Upper lobe of left lung (tissue), 6 donors: ENCODE measurements around the gene ADAM19. TPM values are rescaled to one million over a fixed set of nuclear protein-coding genes. Genes with fewer than 3 reads are reported as not detected.
A peak's percentile ranks its signal among the peaks of the same experiment; 100 is the strongest.

ENCODE experiments used
- ATAC-seq, 2 donors: fragments of 200-7000 bp; cut with Tn5 transposase; one replicate each; pipeline ENCODE4 v1.9.1; 2022; ENCODE audit warnings: mild to moderate bottlenecking in 2 of 2, moderate library complexity in 2 of 2; ENCODE audit not compliant: low FRiP score in 2 of 2
- DNase-seq, 2 donors: peaks; one replicate each; pipeline ENCODE4 v3.0.0-alpha.2; 2019 to 2020
- H3K27ac ChIP-seq, 4 donors: fragments of 200-600 bp; sonication (generic); one replicate each; pipeline ENCODE4 v1.5.1; 2016 to 2019
- H3K27me3 ChIP-seq, 4 donors: fragments of 200-600 bp; sonication (generic); one replicate each; pipeline ENCODE4 v1.5.1; 2017 to 2019
- H3K36me3 ChIP-seq, 4 donors: fragments of 200-600 bp; sonication (generic); one replicate each; pipeline ENCODE4 v1.5.1; 2016 to 2019
- H3K4me1 ChIP-seq, 4 donors: fragments of 200-600 bp; sonication (generic); one replicate each; pipeline ENCODE4 v1.5.1; 2018 to 2019
- H3K4me3 ChIP-seq, 4 donors: fragments of 200-600 bp; sonication (generic); one replicate each; pipeline ENCODE4 v1.5.1; 2017 to 2019; ENCODE audit warnings: mild to moderate bottlenecking in 2 of 4, moderate library complexity in 1 of 4
- H3K9me3 ChIP-seq, 4 donors: fragments of 200-600 bp; sonication (generic); one replicate each; pipeline ENCODE4 v1.5.1; 2018 to 2019
- EP300 ChIP-seq, 4 donors: sonication (generic); formaldehyde crosslinking; IDR thresholded peaks; one replicate each; pipeline ENCODE4 v1.5.1; 2017; ENCODE audit warnings: antibody characterized with exemption in 4 of 4, control low read depth in 2 of 4
- POLR2A ChIP-seq, 4 donors: fragments of 450-650 bp; IDR thresholded peaks; one replicate each; pipeline ENCODE4 v1.5.1; 2016 to 2017; ENCODE audit warnings: antibody characterized with exemption in 4 of 4, mild to moderate bottlenecking in 2 of 4
- POLR2AphosphoS5 ChIP-seq, 2 donors: sonication (generic); formaldehyde crosslinking; IDR thresholded peaks; one replicate each; pipeline ENCODE4 v1.5.1; 2017; ENCODE audit warnings: antibody characterized with exemption in 2 of 2
- WGBS, 2 donors: methylation state at CpG; one replicate each; pipeline ENCODE4 v1.1.5; 2017 to 2018; 5-methylcytosine and 5-hydroxymethylcytosine counted together
- total RNA-seq, 6 donors: library from RNA; depleted of rRNA in 4 of 6; stranded (reverse); fragments of >200 nt in 4 of 6; gene quantifications; one replicate each; pipeline versions ENCODE4 v1.1.0 to v1.2.1, GENCODE V29; 2016 to 2021
- TF ChIP-seq, protein P1 (sequence below), 6 experiments: fragments of 450-650 bp in 4 of 6; fragments of 200-600 bp in 2 of 6; sonication (generic) in 2 of 6; IDR thresholded peaks; one replicate each; pipeline ENCODE4 v1.5.1; 2016 to 2019; ENCODE audit warnings: antibody characterized with exemption in 6 of 6
- donor health status: DM: no; HTN: no; CAD: no; lungs with moderate emphysema.
- donor health status: DM: no; HTN: yes; CAD: no; lungs with severe emphysema.

Gene ADAM19
- total RNA-seq, 6 donors from 2014 or later, result 5.5 to 17.0 (median 7.1) TPM

- WGBS, 2 donors, result 65 to 67% methylated on average over 7 of the region's 7 CpGs
- DNase-seq (no peak), ATAC-seq (peak in 1 of 2 donors; percentile 75)
- Histone ChIP-seq H3K27me3 (no peaks in the 10 kb centered on the region), H3K4me1 (peaks cover 0 to 17% (median 5%) of the 10 kb centered on the region in 4 donors), H3K4me3 (no peak overlapping the region), H3K9me3 (no peaks in the 10 kb centered on the region), H3K36me3 (peaks cover 0 to 7% (median 1%) of the 10 kb centered on the region in 4 donors), H3K27ac (no peak overlapping the region)
- TF ChIP-seq, protein P1, sequence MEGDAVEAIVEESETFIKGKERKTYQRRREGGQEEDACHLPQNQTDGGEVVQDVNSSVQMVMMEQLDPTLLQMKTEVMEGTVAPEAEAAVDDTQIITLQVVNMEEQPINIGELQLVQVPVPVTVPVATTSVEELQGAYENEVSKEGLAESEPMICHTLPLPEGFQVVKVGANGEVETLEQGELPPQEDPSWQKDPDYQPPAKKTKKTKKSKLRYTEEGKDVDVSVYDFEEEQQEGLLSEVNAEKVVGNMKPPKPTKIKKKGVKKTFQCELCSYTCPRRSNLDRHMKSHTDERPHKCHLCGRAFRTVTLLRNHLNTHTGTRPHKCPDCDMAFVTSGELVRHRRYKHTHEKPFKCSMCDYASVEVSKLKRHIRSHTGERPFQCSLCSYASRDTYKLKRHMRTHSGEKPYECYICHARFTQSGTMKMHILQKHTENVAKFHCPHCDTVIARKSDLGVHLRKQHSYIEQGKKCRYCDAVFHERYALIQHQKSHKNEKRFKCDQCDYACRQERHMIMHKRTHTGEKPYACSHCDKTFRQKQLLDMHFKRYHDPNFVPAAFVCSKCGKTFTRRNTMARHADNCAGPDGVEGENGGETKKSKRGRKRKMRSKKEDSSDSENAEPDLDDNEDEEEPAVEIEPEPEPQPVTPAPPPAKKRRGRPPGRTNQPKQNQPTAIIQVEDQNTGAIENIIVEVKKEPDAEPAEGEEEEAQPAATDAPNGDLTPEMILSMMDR (IDR thresholded peaks at IDR 0.05), result peak; percentile 19 to 62 (median 60)
- TF ChIP-seq EP300 (IDR thresholded peaks at IDR 0.05), result no peak
- no peak for TF ChIP-seq POLR2A (IDR thresholded peaks at IDR 0.05)
- no peak for TF ChIP-seq POLR2AphosphoS5 (IDR thresholded peaks at IDR 0.05)
Observed at GRCh38 chr5:157476702-157477408, 98.7 kb downstream of the ADAM19 start.

DNA sequence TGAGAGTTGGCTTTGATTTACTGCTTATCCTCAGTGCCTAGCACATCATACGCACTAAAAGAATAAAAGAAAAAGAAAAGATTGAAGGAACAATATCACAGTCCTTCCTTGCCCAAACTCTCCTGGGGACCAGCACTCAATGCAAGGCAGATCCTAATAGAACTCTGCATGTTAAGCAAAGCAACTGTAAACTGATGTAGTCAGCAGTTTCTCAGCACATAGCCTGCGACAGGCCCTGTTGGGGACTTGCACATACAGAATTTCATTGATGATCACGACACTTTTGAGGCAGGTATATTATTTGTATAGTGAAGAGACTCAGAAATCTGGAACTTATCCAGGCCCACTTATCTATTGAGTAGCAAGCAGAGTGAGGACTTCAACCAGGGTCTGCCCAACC is 100.1 kb downstream of the ADAM19 start:
- Histone ChIP-seq H3K4me3 (no peak overlapping the region), H3K4me1 (peaks cover 0 to 17% (median 5%) of the 10 kb centered on the region in 4 donors), H3K27ac (no peak overlapping the region), H3K36me3 (no peaks in the 10 kb centered on the region), H3K27me3 (no peaks in the 10 kb centered on the region), H3K9me3 (no peaks in the 10 kb centered on the region)
- 75 to 99% methylated on average over 3 of the region's 3 CpGs for WGBS, 2 donors
- DNase-seq (no peak), ATAC-seq (no peak)
- TF ChIP-seq POLR2AphosphoS5 (IDR thresholded peaks at IDR 0.05) (no peak), POLR2A (IDR thresholded peaks at IDR 0.05) (no peak), EP300 (IDR thresholded peaks at IDR 0.05) (no peak)
- TF ChIP-seq, protein P1 (IDR thresholded peaks at IDR 0.05), result no peak

DNA sequence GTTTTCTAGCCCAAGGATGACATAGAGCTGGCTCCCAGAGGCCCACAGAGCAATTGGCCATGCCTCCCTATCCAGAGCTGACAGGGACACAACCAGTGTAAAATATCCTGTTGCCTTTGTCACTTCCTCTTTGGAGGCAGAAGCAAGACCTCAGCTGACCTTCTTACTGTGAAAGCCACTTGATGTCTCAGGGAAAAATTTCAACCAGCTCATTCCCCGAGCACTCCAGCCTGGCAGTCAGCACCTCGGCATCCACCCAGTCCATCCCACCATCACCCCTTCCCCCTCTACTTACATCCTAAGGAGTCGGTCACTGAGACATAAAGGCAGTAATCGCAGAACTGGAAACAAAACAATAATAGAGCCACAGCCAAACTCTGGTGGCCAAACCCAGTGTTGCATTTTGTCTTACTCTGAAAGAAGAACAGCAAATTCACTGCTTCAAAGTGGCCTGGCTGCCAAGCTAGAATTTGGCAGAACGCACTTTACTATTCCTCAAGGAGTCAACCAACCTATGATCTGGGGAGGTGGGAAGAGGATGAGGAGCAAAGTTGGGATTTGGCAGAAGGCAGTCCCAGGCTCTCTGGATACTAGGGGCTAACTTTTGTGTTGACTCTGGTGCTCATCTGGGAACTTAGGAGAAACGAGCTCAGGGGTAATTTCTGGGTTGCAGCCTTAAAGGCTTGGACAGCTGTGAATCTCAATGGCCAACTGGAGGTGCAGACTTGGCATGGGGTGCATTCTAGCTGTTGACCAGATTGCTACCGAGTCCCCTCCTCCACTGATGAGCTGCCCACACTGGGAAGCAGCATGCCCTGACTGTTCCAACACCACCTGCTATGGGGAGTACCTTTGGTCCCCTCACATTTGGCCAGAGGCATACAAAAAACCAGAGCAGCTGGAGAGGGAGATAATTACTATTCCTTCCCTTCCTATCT is 101.9 kb downstream of the ADAM19 start:
- Histone ChIP-seq H3K36me3 (no peaks in the 10 kb centered on the region), H3K9me3 (no peaks in the 10 kb centered on the region), H3K27ac (no peak overlapping the region), H3K4me3 (no peak overlapping the region), H3K4me1 (peaks cover 0 to 12% (median 5%) of the 10 kb centered on the region in 4 donors), H3K27me3 (no peaks in the 10 kb centered on the region)
- peak; percentile 22 to 39 for ATAC-seq
- TF ChIP-seq POLR2AphosphoS5 (IDR thresholded peaks at IDR 0.05) (no peak), EP300 (IDR thresholded peaks at IDR 0.05) (no peak), POLR2A (IDR thresholded peaks at IDR 0.05) (no peak)
- TF ChIP-seq, protein P1 (IDR thresholded peaks at IDR 0.05), result peak in 1 of 6 experiments; percentile 9
- 50 to 51% methylated on average over 7 of the region's 7 CpGs for WGBS, 2 donors
- no peak for DNase-seq

GRCh38 chr5:157471709-157472108 is 103.9 kb downstream of the ADAM19 start:
- Histone ChIP-seq H3K27ac (no peak overlapping the region), H3K36me3 (no peaks in the 10 kb centered on the region), H3K4me1 (peaks cover 0 to 12% (median 3%) of the 10 kb centered on the region in 4 donors), H3K27me3 (no peaks in the 10 kb centered on the region), H3K9me3 (no peaks in the 10 kb centered on the region), H3K4me3 (no peak overlapping the region)
- WGBS, 2 donors, result 100% methylated on average over 1 of the region's 1 CpG
- DNase-seq (no peak), ATAC-seq (no peak)
- TF ChIP-seq POLR2A (IDR thresholded peaks at IDR 0.05), result no peak
- TF ChIP-seq, protein P1 (IDR thresholded peaks at IDR 0.05), result peak in 3 of 6 experiments; percentile 16 to 36 (median 32)
